Epithelial cell of proximal tubule (primary cell): Measurements from ENCODE around the gene MYO1D. TPM values are rescaled to one million over a fixed set of nuclear protein-coding genes. Genes with fewer than 3 reads are reported as not detected.
A peak's percentile ranks its signal among the peaks of the same experiment; 100 is the strongest.
"Not testable (repeated sequence)": the region's sequence is repeated elsewhere in the genome, so short reads cannot be mapped to it uniquely, and the experiment has no call there.

Experiments used
- DNase-seq: peaks from one replicate; pipeline ENCODE4 v3.0.0-alpha.2; 2011; ENCODE audit warnings: low read depth
- H3K4me3 ChIP-seq: 2 replicates; pipeline ENCODE4 v1.5.1; 2011; ENCODE audit warnings: low read depth, mild to moderate bottlenecking, low read length
- CTCF ChIP-seq: conservative IDR thresholded peaks from 2 replicates; pipeline ENCODE4 v1.5.1; 2012; ENCODE audit warnings: low read depth, mild to moderate bottlenecking, low read length
- total RNA-seq: library from RNA; depleted of rRNA; stranded (reverse); fragments of >200 nt; gene quantifications from 2 replicates; pipeline ENCODE4 v1.2.3, GENCODE V29; 2015

The MYO1D gene
- total RNA-seq, 1 donor from 2014 or later: 54.4 TPM

- no peak for TF ChIP-seq CTCF
- no peak overlapping the region for H3K4me3 ChIP-seq
- no peak for DNase-seq
Measured at GRCh38 chr17:32727681-32728080, 149.2 kb downstream of the MYO1D start.

GRCh38 chr17:32725697-32726096, 151.2 kb downstream of the MYO1D start:
- no peak for DNase-seq
- H3K4me3 ChIP-seq: no peak overlapping the region
- no peak for TF ChIP-seq CTCF

- DNase-seq: no peak
- no peak for TF ChIP-seq CTCF
- H3K4me3 ChIP-seq: no peak overlapping the region
Measured at GRCh38 chr17:32723310-32723955, 153.5 kb downstream of the MYO1D start.

- TF ChIP-seq CTCF: no peak
- peak; percentile 13 for DNase-seq
- no peak overlapping the region for H3K4me3 ChIP-seq
Measured at GRCh38 chr17:32722733-32723132, 154.2 kb downstream of the MYO1D start.

- peak; percentile 51 for DNase-seq
- TF ChIP-seq CTCF: no peak
- H3K4me3 ChIP-seq: no peak overlapping the region
Measured at GRCh38 chr17:32720671-32721070, 156.3 kb downstream of the MYO1D start.

GRCh38 chr17:32719689-32720088, 157.2 kb downstream of the MYO1D start:
- H3K4me3 ChIP-seq: no peak overlapping the region
- no peak for DNase-seq
- TF ChIP-seq CTCF: no peak

- not testable (repeated sequence) for DNase-seq, H3K4me3 ChIP-seq
Measured at GRCh38 chr17:32714922-32715321, 162.0 kb downstream of the MYO1D start.

GRCh38 chr17:32714206-32714605, 162.7 kb downstream of the MYO1D start:
- not testable (repeated sequence) for H3K4me3 ChIP-seq, DNase-seq
